GM12878 (cell line): ENCODE results near the gene LMX1A. TPM values are rescaled to one million over a fixed set of nuclear protein-coding genes. Genes with fewer than 3 reads are reported as not detected.

ENCODE experiments used
- ATAC-seq: fragments of 200-7000 bp; cut with Tn5 transposase; 3 replicates; pipeline ENCODE4 v1.9.1; 2020; ENCODE audit warnings: mild to moderate bottlenecking, moderate library complexity
- BruUV-seq: library from RNA; stranded (reverse); fragments of 400-500 nt; replicated peaks from 2 replicates; lab custom pipeline; 2021; lab: Mats Ljungman, UMichigan
- CTCF ChIA-PET: fragments of 300-600 bp; sonication (Branson Sonifier 250); formaldehyde crosslinking; extraction: SDS; loops from one replicate; lab custom pipeline; 2021; ENCODE audit warnings: inconsistent platforms; lab: Yijun Ruan, JAX
- POLR2A ChIA-PET: fragments of 350-600 bp; formaldehyde crosslinking; extraction: SDS; loops from one replicate; lab custom pipeline; 2021; ENCODE audit warnings: inconsistent platforms; lab: Charles Lee
- RAD21 ChIA-PET: fragments of 300-600 bp; sonication (Branson Sonifier 250); formaldehyde crosslinking; loops from one replicate; lab custom pipeline; 2023; ENCODE audit warnings: antibody characterized with exemption; ENCODE audit not compliant: unreplicated experiment; lab: Charles Lee
- SMC1A ChIA-PET: fragments of 300-600 bp; sonication (Branson Sonifier 250); formaldehyde crosslinking; loops from one replicate; lab custom pipeline; 2023; ENCODE audit not compliant: unreplicated experiment, uncharacterized antibody; lab: Charles Lee
- DNase-seq: peaks from one replicate; pipeline ENCODE4 v3.0.0-alpha.2; 2011; ENCODE audit warnings: low read depth, low spot score
- FAIRE-seq: peaks from 3 replicates; lab custom pipeline; 2011; peaks lifted over from hg19 to GRCh38; lab: Jason Lieb, UNC
- H2AFZ ChIP-seq: 2 replicates; pipeline ENCODE4 v1.6.0; 2011; ENCODE audit warnings: low read depth, low read length, control low read depth; ENCODE audit not compliant: control insufficient read depth
- H3K27ac ChIP-seq: 2 replicates; pipeline ENCODE4 v1.5.1; 2011; ENCODE audit warnings: control low read depth; ENCODE audit not compliant: control insufficient read depth, insufficient read depth
- H3K27me3 ChIP-seq, 2 experiments: replicated peaks in 1 of 2; 2 replicates each; pipeline versions ENCODE4 v1.6.0 to v1.6.1; 2011; ENCODE audit warnings: low read length in 1 of 2; ENCODE audit not compliant: control insufficient read depth in 2 of 2, insufficient read depth in 2 of 2
- H3K36me3 ChIP-seq, 2 experiments: 2 replicates each; pipeline ENCODE4 v1.5.1; 2011; ENCODE audit warnings: low read length in 1 of 2; ENCODE audit not compliant: control insufficient read depth in 2 of 2, insufficient read depth in 2 of 2
- H3K4me1 ChIP-seq: 2 replicates; pipeline ENCODE4 v1.6.1; 2011; ENCODE audit warnings: mild to moderate bottlenecking, low read length, moderate library complexity, mixed read lengths; ENCODE audit not compliant: control insufficient read depth, insufficient read depth
- H3K4me2 ChIP-seq: 2 replicates; pipeline ENCODE4 v1.6.0; 2011; ENCODE audit warnings: control low read depth; ENCODE audit not compliant: control insufficient read depth, insufficient read depth
- H3K4me3 ChIP-seq: fragments of 200-600 bp; sonication (generic); 2 replicates; pipeline ENCODE4 v1.5.1; 2016
- H3K79me2 ChIP-seq: 2 replicates; pipeline ENCODE4 v1.6.0; 2011; ENCODE audit warnings: low read length; ENCODE audit not compliant: control insufficient read depth, insufficient read depth
- H3K9ac ChIP-seq: 2 replicates; pipeline ENCODE4 v1.8.0; 2011; ENCODE audit warnings: low read length, control low read depth, mixed read lengths; ENCODE audit not compliant: control insufficient read depth, insufficient read depth
- H3K9me3 ChIP-seq: replicated peaks from 3 replicates; pipeline ENCODE4 v1.5.1; 2011; ENCODE audit warnings: mild to moderate bottlenecking, low read length; ENCODE audit not compliant: control insufficient read depth, insufficient read depth
- H4K20me1 ChIP-seq: 2 replicates; pipeline ENCODE4 v1.6.0; 2011; ENCODE audit not compliant: control insufficient read depth, insufficient read depth
- BACH1 ChIP-seq: fragments of 450-650 bp; IDR thresholded peaks from 2 replicates; pipeline ENCODE4 v1.6.1; 2017; ENCODE audit warnings: mild to moderate bottlenecking, borderline replicate concordance
- CHD1 ChIP-seq: IDR thresholded peaks from 2 replicates; pipeline ENCODE4 v1.6.1; 2012; ENCODE audit warnings: low read depth, low read length, improper control_type of control experiment
- RFX5 ChIP-seq: IDR thresholded peaks from 2 replicates; pipeline ENCODE4 v1.6.1; 2011; ENCODE audit warnings: low read depth, low read length, improper control_type of control experiment
- WGBS: methylation state at CpG from one replicate; pipeline ENCODE4 v1.1.6; 2016; ENCODE audit warnings: low lambda C conversion rate; ENCODE audit not compliant: insufficient replicate concordance, insufficient coverage; ENCODE audit errors: missing lambda C conversion rate; 5-methylcytosine and 5-hydroxymethylcytosine counted together
- in situ Hi-C: fragments of 300-500 bp; cut with MboI; formaldehyde crosslinking; loops from 9 replicates; pipeline ENCODE4 v1.14.3; 2018; ENCODE audit warnings: mixed read lengths
- intact Hi-C: fragments of 100-400 bp; cut with micrococcal nuclease; formaldehyde crosslinking; loops from one replicate; pipeline ENCODE4 v1.14.2; 2022; ENCODE audit not compliant: unreplicated experiment
- polyA plus RNA-seq, 11 experiments: library from polyadenylated mRNA; depleted of rRNA in 4 of 11; unstranded in 6 of 11; stranded (reverse) in 5 of 11; fragments of >200 nt; fragmentation: Nextera tagmentation in 4 of 11; fragmentation: Illumina TruSeq in 1 of 11; extraction: Ambion mirVana in 4 of 11; extraction: Trizol in 1 of 11; gene quantifications; 1 replicate in 1 of 11; 2 replicates in 10 of 11; pipeline versions ENCODE4 v1.2.1 to v1.2.3, GENCODE V29; 2011 to 2016; ENCODE audit warnings: inconsistent platforms in 2 of 11, missing spikeins in 2 of 11, low read depth in 1 of 11
- total RNA-seq, 4 experiments: library from RNA; depleted of rRNA in 3 of 4; stranded (reverse); fragments of >200 nt in 3 of 4; fragmentation: Illumina TruSeq in 1 of 4; extraction: Trizol in 1 of 4; gene quantifications; 2 replicates each; pipeline versions ENCODE4 v1.2.1 to v1.2.3, GENCODE V29; 2013 to 2021
- TF ChIP-seq, protein P1 (sequence below): fragments of 450-650 bp; conservative IDR thresholded peaks from 2 replicates; pipeline ENCODE4 v1.6.1; 2017; ENCODE audit warnings: mild to moderate bottlenecking, moderate library complexity

The LMX1A gene
- total and polyA plus RNA-seq, 10 of the 15 experiments (the other 5 are each of a cell fraction or from before 2014, with no cell fraction given): not detected

DNA sequence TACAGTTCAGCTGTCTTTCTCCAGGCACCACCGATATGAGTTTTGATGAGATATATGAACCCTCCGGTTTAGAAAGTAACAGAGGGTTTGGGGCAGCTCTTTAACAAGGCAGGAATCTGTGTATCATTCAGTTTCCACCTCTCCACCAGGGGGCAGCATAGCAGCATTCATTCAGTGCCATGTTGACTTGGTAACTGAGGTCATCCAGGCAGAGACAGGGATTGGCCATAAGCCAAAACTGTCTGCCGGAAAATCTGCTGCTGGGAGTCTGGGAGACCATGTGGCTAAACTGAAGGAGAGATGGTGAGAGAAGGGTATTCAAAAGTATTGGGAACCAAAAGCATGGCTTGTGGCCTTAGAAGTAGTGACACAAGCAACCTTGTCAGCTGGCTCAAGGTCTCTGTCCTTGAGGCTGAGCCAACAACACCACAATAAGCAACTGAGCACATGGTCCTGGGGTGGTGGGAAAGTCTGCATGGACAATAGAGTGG, 98.5 kb downstream of the LMX1A start (continued):
- TF ChIP-seq, protein P1, sequence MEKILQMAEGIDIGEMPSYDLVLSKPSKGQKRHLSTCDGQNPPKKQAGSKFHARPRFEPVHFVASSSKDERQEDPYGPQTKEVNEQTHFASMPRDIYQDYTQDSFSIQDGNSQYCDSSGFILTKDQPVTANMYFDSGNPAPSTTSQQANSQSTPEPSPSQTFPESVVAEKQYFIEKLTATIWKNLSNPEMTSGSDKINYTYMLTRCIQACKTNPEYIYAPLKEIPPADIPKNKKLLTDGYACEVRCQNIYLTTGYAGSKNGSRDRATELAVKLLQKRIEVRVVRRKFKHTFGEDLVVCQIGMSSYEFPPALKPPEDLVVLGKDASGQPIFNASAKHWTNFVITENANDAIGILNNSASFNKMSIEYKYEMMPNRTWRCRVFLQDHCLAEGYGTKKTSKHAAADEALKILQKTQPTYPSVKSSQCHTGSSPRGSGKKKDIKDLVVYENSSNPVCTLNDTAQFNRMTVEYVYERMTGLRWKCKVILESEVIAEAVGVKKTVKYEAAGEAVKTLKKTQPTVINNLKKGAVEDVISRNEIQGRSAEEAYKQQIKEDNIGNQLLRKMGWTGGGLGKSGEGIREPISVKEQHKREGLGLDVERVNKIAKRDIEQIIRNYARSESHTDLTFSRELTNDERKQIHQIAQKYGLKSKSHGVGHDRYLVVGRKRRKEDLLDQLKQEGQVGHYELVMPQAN: no peak

DNA sequence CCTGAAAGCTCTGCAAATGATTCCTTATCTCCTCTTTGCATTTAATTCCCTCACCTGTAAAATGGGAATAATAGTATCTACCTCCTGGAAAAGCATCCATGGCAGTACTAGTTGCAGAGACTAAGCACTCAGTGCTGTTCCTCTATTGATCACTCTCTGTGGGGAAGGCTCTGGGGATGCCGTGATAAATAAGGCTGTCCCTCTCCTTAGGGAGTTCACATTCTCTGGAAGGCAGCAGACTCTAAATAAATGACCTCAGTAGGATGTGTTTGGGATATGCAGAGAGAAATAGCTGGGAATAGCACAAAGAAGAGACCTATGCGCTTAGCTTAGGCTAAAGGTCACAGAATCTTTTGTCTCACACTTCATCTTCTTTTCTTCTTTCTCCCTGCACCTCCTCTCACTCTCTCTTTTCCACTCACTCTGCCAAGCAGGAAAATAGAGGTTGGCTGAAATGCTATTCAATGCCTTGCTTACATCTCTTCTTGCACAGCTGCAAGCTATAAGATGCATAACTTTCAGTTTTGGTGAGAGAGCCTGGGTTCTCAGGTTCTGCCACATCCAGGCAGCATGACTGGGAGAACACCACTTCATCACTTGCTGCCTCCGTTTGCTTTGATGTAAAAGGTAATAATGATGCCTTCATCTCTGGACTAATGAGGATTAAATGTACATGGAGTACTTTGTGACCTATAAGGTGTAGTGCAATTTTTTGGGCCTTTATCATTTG, 101.5 kb downstream of the LMX1A start:
- intact Hi-C loops: no loop called here
- no peaks in the 10 kb centered on the region for H3K79me2 ChIP-seq
- no peaks in the 10 kb centered on the region for H3K4me1 ChIP-seq
- ATAC-seq: no peak
- no TSS peak for BruUV-seq
- no peak for DNase-seq
- 16% methylated on average over 3 of the region's 3 CpGs for WGBS
- RAD21 ChIA-PET: interaction anchor here (0.6 kb wide), 1 partner anchor 467 kb away, joined by 3 read pairs; no protein-coding TSS in a partner anchor
- in situ Hi-C loops: no loop called here
- no peak for FAIRE-seq
- H2AFZ ChIP-seq: no peak overlapping the region
- H3K4me2 ChIP-seq: no peak overlapping the region
- TF ChIP-seq RFX5: no peak
- no peak for TF ChIP-seq BACH1
- no peak for TF ChIP-seq CHD1
- TF ChIP-seq, all 136 proteins: peak for 0
- Histone ChIP-seq H4K20me1 (no peaks in the 10 kb centered on the region), H3K27ac (no peak overlapping the region), H3K36me3 (no peaks in the 10 kb centered on the region), H3K9me3 (no peaks in the 10 kb centered on the region), H3K27me3 (no peaks in the 10 kb centered on the region), H3K4me3 (no peak overlapping the region), H3K9ac (no peak overlapping the region)
- SMC1A ChIA-PET: no interaction called here
- CTCF ChIA-PET: no interaction called here
- POLR2A ChIA-PET: no interaction called here
